Psoas muscle (tissue), 8 donors: ENCODE results near the gene MBNL1. TPM values are rescaled to one million over a fixed set of nuclear protein-coding genes. Genes with fewer than 3 reads are reported as not detected.
A peak's percentile ranks its signal among the peaks of the same experiment; 100 is the strongest.

Experiments used
- ATAC-seq, 4 donors: fragments of 200-7000 bp; cut with Tn5 transposase; one replicate each; pipeline ENCODE4 v1.9.1; 2020; ENCODE audit warnings: moderate library complexity in 3 of 4, mild to moderate bottlenecking in 2 of 4
- DNase-seq, 2 donors: peaks; one replicate each; pipeline ENCODE4 v3.0.0-alpha.2; 2020
- H3K27ac ChIP-seq: fragments of 200-600 bp; one replicate; pipeline ENCODE4 v1.8.0; 2022
- H3K27me3 ChIP-seq, 3 donors: fragments of 200-600 bp in 1 of 3; one replicate each; pipeline versions ENCODE4 v1.6.1 to v1.8.0; 2013 to 2022; ENCODE audit warnings: low read length in 2 of 3, mild to moderate bottlenecking in 2 of 3, moderate library complexity in 1 of 3; ENCODE audit not compliant: insufficient read depth in 3 of 3
- H3K36me3 ChIP-seq, 2 donors: fragments of 200-600 bp in 1 of 2; one replicate each; pipeline versions ENCODE4 v1.6.1 to v1.8.0; 2013 to 2022; ENCODE audit warnings: low read depth in 1 of 2, mild to moderate bottlenecking in 1 of 2, moderate library complexity in 1 of 2; ENCODE audit not compliant: insufficient read depth in 1 of 2
- H3K4me1 ChIP-seq: fragments of 200-600 bp; one replicate; pipeline ENCODE4 v1.8.0; 2022
- H3K4me3 ChIP-seq: fragments of 200-600 bp; one replicate; pipeline ENCODE4 v1.8.0; 2022; ENCODE audit warnings: mild to moderate bottlenecking
- H3K9me3 ChIP-seq: fragments of 200-600 bp; one replicate; pipeline ENCODE4 v1.8.0; 2022
- WGBS, 3 donors: extraction: QIAGEN DNeasy Blood & Tissue Kit; methylation state at CpG; one replicate each; pipeline versions ENCODE4 v1.1.6 to v1.1.7; 2013; 5-methylcytosine and 5-hydroxymethylcytosine counted together
- intact Hi-C, 2 donors: fragments of 100-400 bp; cut with DNase I; formaldehyde crosslinking; loops; one replicate each; pipeline versions ENCODE4 v1.11.0 to v1.14.2; 2022
- long read RNA-seq, 2 donors: library from polyadenylated mRNA; unstranded; transcript quantifications; one replicate each; pipeline ENCODE4 v2.0.0, GENCODE V29; 2021
- polyA plus RNA-seq, 3 donors: library from polyadenylated mRNA; stranded (reverse); fragments of 200-250 nt; gene quantifications; one replicate each; pipeline ENCODE4 v1.2.3, GENCODE V29; 2013
- total RNA-seq, 4 donors: library from RNA; stranded (reverse); fragmentation: NEBNext Ultra II Directional in 2 of 4; extraction: Animal tissue kit (Norgen Biotek cat#: 25700) in 2 of 4; gene quantifications; one replicate each; pipeline versions ENCODE4 v1.2.1 to v1.2.4, GENCODE V29; 2021 to 2023
- TF ChIP-seq, protein P1 (sequence below): fragments of 200-600 bp; IDR thresholded peaks from one replicate; pipeline ENCODE4 v1.8.0; 2022; ENCODE audit warnings: antibody characterized with exemption
- donor health status: healthy with polysubstance abuse.
- donor health status: DM: no; HTN: no; CAD: no; lungs with moderate emphysema.
- donor health status: Bipolar disorder and iron deficiency.
- donor health status: healthy.
- donor health status: DM: yes; HTN: yes; CAD: no.
- donor health status: DM: no; HTN: no; CAD: no.
- donor health status: DM: no; HTN: no; CAD: no.
- donor health status: DM: yes; HTN: yes; CAD: no.

The MBNL1 gene
- total RNA-seq: 100 to 1,000 TPM; 179 to 281 (median 242) TPM
- 100 to 1,000 TPM in 2 of 3 donors, 10 to 100 TPM in 1; 27.4 to 168 (median 108) TPM for polyA plus RNA-seq
- long read RNA-seq, donor 1, full-length matches to known transcripts: 7 of 79 reads
- long read RNA-seq, donor 1, partial matches to known transcripts: 44 of 79 reads
- long read RNA-seq, donor 1, other reads (novel, unspliced or antisense): 28 of 79 reads
- long read RNA-seq, donor 2, full-length matches to known transcripts: 28 of 169 reads
- long read RNA-seq, donor 2, partial matches to known transcripts: 65 of 169 reads
- long read RNA-seq, donor 2, other reads (novel, unspliced or antisense): 76 of 169 reads

- TF ChIP-seq, protein P1, sequence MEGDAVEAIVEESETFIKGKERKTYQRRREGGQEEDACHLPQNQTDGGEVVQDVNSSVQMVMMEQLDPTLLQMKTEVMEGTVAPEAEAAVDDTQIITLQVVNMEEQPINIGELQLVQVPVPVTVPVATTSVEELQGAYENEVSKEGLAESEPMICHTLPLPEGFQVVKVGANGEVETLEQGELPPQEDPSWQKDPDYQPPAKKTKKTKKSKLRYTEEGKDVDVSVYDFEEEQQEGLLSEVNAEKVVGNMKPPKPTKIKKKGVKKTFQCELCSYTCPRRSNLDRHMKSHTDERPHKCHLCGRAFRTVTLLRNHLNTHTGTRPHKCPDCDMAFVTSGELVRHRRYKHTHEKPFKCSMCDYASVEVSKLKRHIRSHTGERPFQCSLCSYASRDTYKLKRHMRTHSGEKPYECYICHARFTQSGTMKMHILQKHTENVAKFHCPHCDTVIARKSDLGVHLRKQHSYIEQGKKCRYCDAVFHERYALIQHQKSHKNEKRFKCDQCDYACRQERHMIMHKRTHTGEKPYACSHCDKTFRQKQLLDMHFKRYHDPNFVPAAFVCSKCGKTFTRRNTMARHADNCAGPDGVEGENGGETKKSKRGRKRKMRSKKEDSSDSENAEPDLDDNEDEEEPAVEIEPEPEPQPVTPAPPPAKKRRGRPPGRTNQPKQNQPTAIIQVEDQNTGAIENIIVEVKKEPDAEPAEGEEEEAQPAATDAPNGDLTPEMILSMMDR: no peak
- Histone ChIP-seq H3K9me3 (no peaks in the 10 kb centered on the region), H3K27ac (peak within 1 kb of the TSS; percentile 99), H3K4me1 (peaks cover 33% of the 10 kb centered on the region), H3K36me3 (no peaks in the 10 kb centered on the region), H3K27me3 (no peaks in the 10 kb centered on the region), H3K4me3 (peak within 1 kb of the TSS; percentile 91)
- 0% methylated on average over 46 to 50 of the region's 50 CpGs for WGBS, 3 donors
- ATAC-seq: peak; percentile 38 to 61 (median 41)
- peak; percentile 77 to 86 for DNase-seq
- intact Hi-C loops: loop anchor here in 1 of 2 donors (2.0 to 10.0 kb wide), 4 partner anchors 34 to 194 kb away; no protein-coding TSS in a partner anchor
These were observed at the start of gene MBNL1 for GRCh38 chr3:152268555-152269055. TSS of gene MBNL1 (plus strand) at chr3:152268929. CDS start at chr3:152300194, 31,265 bp downstream.

DNA sequence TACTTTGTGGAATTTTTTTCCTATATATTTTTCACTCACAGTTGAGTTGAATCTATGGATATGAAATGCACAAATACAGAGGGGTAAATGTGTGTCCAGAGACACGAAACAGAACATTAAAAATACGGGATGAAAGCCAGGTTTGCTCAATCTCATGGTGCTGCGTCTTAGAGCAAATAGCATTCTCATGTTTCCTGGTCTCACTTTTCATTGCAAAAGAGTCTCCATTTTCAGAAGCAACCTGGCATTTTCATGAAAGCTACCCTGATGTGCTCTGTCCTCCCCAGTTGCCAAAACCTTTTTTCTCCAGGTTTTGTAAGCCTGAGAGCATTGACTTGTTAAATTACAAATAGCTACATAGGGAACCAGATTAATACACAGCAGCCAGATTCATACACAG lies 49.5 kb upstream of the MBNL1 start:
- no peaks in the 10 kb centered on the region for H3K27me3 ChIP-seq
- TF ChIP-seq, protein P1: no peak
- intact Hi-C loops: no loop called here
- WGBS, 3 donors: 16 to 35% (median 26%) methylated on average over 3 of the region's 3 CpGs
- H3K27ac ChIP-seq: peak overlapping the region; percentile 65
- DNase-seq (no peak), ATAC-seq (peak in 3 of 4 donors; percentile 51 to 82 (median 59))
- H3K36me3 ChIP-seq: no peaks in the 10 kb centered on the region
- peaks cover 37% of the 10 kb centered on the region for H3K4me1 ChIP-seq
- H3K9me3 ChIP-seq: no peaks in the 10 kb centered on the region
- H3K4me3 ChIP-seq: peak overlapping the region; percentile 37

DNA sequence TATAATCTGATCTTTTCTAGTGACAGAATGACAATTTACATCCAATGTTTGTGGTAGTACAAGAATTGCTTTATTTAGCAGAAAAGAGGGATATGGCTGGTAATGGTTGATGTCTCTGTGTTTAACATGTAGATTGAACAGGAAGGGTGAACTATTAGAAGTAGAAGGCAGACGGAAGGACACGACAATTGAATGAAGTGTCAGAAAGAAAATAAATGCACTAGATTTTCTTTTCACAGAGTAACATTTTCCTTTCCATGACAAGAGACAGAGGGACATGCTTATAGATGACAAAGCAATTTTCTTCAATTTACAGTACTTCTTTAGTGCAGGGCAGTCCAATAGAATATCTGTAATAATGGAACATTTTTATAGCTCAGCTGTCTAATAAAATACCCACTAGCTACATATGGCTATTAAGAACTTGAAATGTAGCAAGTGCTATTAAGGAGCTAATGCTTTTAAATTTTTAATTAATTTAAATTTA lies 48.9 kb upstream of the MBNL1 start:
- DNase-seq: no peak
- Histone ChIP-seq H3K4me1 (peaks cover 39% of the 10 kb centered on the region), H3K4me3 (peak overlapping the region; percentile 37), H3K27me3 (no peaks in the 10 kb centered on the region), H3K27ac (peak overlapping the region; percentile 65), H3K9me3 (no peaks in the 10 kb centered on the region), H3K36me3 (no peaks in the 10 kb centered on the region)
- intact Hi-C loops: no loop called here
- 65 to 89% (median 85%) methylated on average over 2 of the region's 2 CpGs for WGBS, 3 donors
- TF ChIP-seq, protein P1: no peak
- peak in 1 of 4 donors; percentile 8 for ATAC-seq

DNA sequence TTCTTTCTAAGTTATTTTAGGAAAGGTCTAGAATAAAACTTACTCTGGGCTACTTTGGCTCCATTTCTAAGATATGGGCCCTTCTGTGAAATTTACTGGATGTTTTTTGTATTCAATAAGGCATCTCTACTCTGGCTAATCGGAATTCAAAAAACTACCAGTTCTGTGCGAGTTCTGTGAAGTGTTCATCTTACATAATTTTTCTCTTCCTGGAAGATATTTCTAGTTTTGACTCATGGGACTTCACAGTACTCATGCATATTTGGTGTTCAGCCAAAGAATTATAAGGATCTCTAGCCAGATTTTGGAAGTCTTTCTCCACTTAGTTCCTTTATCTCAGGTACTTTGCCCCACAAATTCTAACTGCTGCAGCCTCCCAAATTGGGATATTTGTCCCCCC lies 46.4 kb upstream of the MBNL1 start:
- Histone ChIP-seq H3K4me1 (peaks cover 39% of the 10 kb centered on the region), H3K4me3 (no peak overlapping the region), H3K9me3 (no peaks in the 10 kb centered on the region), H3K27me3 (no peaks in the 10 kb centered on the region), H3K36me3 (no peaks in the 10 kb centered on the region), H3K27ac (peak overlapping the region; percentile 52)
- DNase-seq (no peak), ATAC-seq (peak in 2 of 4 donors; percentile 45 to 58)
- 30 to 64% (median 40%) methylated on average over 2 of the region's 2 CpGs for WGBS, 3 donors
- TF ChIP-seq, protein P1: no peak
- intact Hi-C loops: no loop called here
